Sigmoid colon (tissue), 4 donors: ENCODE results near the gene FGFBP1.

Source experiments
- EP300 ChIP-seq, 4 donors: sonication (generic); formaldehyde crosslinking; IDR thresholded peaks; one replicate each; pipeline ENCODE4 v1.6.1; 2017; ENCODE audit warnings: antibody characterized with exemption in 4 of 4
- POLR2A ChIP-seq, 2 donors: fragments of 450-650 bp; IDR thresholded peaks; one replicate each; pipeline ENCODE4 v1.6.1; 2016; ENCODE audit warnings: antibody characterized with exemption in 2 of 2, mild to moderate bottlenecking in 2 of 2, moderate library complexity in 2 of 2
- POLR2AphosphoS5 ChIP-seq, 4 donors: sonication (generic); formaldehyde crosslinking; IDR thresholded peaks; one replicate each; pipeline ENCODE4 v1.6.1; 2017; ENCODE audit warnings: antibody characterized with exemption in 4 of 4
- TF ChIP-seq, protein P1 (sequence below), 4 experiments: fragments of 450-650 bp in 3 of 4; fragments of 200-600 bp in 1 of 4; IDR thresholded peaks; one replicate each; pipeline ENCODE4 v1.5.1; 2016 to 2019; ENCODE audit warnings: antibody characterized with exemption in 4 of 4, mild to moderate bottlenecking in 3 of 4, moderate library complexity in 2 of 4

DNA sequence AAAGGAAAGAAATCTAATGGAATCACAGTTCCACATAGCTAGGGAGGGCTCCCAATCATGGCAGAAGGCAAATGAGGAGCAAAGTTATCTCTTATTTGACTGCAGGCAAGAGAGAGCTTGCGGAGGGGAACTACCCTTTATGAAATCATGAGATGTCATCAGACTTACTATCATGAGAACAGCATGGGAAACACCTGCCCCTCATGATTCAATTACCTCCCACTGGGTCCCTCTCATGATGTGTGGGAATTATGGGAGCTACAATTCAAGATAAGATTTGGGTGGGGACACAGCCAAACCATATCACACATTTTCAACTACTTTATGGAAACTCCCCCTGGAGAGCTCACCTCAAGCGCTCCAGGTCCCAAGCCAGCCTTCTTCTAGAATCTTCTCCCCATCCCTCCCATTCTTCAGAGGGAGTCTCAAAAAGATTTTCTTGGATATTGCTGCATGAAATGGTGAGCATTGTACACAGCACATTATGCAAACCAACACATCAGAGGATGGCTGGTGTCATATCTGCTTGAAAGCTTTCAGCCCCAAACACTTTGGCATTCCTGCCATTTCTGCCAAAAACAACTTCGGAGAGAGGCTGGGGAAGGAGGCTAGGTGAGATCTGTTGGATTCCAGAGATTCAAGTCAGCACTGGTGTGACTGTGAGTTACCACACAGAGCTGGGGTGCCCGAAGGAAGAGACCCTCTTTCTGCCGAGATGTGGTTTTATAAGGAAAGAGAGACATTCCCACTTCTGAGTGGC, 6.9 kb downstream of the FGFBP1 start:
- TF ChIP-seq, protein P1, sequence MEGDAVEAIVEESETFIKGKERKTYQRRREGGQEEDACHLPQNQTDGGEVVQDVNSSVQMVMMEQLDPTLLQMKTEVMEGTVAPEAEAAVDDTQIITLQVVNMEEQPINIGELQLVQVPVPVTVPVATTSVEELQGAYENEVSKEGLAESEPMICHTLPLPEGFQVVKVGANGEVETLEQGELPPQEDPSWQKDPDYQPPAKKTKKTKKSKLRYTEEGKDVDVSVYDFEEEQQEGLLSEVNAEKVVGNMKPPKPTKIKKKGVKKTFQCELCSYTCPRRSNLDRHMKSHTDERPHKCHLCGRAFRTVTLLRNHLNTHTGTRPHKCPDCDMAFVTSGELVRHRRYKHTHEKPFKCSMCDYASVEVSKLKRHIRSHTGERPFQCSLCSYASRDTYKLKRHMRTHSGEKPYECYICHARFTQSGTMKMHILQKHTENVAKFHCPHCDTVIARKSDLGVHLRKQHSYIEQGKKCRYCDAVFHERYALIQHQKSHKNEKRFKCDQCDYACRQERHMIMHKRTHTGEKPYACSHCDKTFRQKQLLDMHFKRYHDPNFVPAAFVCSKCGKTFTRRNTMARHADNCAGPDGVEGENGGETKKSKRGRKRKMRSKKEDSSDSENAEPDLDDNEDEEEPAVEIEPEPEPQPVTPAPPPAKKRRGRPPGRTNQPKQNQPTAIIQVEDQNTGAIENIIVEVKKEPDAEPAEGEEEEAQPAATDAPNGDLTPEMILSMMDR (IDR thresholded peaks at IDR 0.05): no peak
- TF ChIP-seq POLR2A (IDR thresholded peaks at IDR 0.05) (no peak), POLR2AphosphoS5 (IDR thresholded peaks at IDR 0.05) (no peak), EP300 (IDR thresholded peaks at IDR 0.05) (no peak)
